ENCODE results near the gene PPTC7.

DNA sequence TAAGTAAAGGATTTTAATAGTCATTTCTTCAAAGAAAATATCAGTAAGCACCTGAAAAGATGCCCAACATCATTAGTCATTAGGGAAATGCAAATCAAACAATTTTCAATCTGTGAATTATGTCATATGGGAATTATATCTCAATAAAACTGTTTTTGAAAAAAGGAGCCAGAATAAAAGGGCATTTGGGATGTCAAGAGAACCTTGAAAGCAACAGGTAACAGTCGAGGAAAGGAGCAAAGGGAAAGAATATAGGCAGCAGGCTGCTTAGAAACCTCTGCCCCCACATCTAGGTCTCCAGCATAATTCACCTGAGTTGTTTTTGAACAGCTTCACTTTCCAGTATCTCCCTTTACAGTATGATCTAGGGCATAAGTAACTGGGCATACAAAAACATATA lies 68.8 kb downstream of the PPTC7 start:
- TF ChIP-seq CTCF (IDR thresholded peaks at IDR 0.05 in 4 of 5, conservative IDR thresholded peaks at IDR 0.05 in 1 of 5) (no peak), POLR2A (IDR thresholded peaks at IDR 0.05) (no peak)
